Stimulated activated CD4-positive, alpha-beta T cell treated with anti-CD3 and anti-CD28 coated beads, Interleukin-2, amount 100 ng/mL, for 24 hours (primary cell): ENCODE data around the gene ZNF654.
"Not testable (repeated sequence)": the region's sequence is repeated elsewhere in the genome, so short reads cannot be mapped to it uniquely, and the experiment has no call there.

Experiments
- DNase-seq, 2 donors: peaks; one replicate each; pipeline ENCODE4 v3.0.0-alpha.2; 2020

The ZNF654 gene

DNA sequence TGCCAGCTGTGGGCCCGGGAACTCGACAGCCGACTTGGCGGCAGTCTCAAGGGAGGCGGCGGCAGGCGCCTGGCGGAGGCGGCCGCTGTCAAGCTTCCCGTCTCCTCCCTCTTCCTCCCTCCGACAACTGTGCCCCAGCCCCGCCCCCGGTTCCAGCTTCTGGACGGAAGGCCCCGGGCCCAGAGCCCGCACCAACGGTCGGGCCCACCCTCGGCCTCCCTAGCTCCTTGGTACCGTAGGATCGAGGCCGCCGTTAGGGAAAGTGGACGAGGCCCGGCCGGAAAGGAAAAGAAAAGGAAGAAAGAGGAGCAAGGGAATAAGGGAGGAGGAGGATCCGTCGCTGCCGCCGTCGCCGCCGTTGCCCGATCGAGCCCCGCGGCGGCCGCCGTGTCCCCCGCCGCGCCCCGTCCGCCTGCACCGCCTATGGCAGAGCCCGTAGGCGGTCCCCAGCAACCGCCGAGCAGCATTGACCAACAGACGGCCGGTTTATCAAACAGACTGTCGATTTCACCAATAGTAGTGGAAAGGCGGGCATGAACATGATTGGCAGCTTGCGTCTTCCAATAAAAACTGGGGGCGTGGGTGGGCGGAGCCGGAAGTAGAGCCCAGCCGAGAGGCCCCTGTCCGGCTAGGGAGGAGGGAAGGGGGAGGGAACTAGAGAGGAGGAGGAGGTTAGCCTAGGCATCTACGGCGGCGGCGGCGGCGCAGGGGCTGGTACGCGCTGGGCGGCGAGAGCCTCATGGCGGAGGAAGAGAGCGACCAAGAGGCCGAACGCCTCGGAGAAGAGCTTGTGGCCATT, at the start of gene ZNF654, which contains the start of gene CGGBP1:
Gene ZNF654 (plus strand): TSS at position 675 of the 799 bp plus-strand sequence. CDS start 65 bp downstream, at position 740.
Gene CGGBP1 (minus strand): TSS at position 425 of the 799 bp plus-strand sequence. CDS start 3,029 bp downstream, outside the sequence.
- peak; percentile 97 to 99 for DNase-seq

GRCh38 chr3:88010810-88011209, 48.2 kb upstream of the ZNF654 start:
- no peak for DNase-seq

- DNase-seq = no peak
These were observed 45.5 kb upstream of the ZNF654 start for GRCh38 chr3:88013592-88013991.

- not testable (repeated sequence) for DNase-seq
These were observed 43.4 kb upstream of the ZNF654 start for GRCh38 chr3:88015656-88016055.

- DNase-seq = no peak
These were observed 40.0 kb upstream of the ZNF654 start for GRCh38 chr3:88019024-88019423.

GRCh38 chr3:88025001-88025552, 34.0 kb upstream of the ZNF654 start:
- DNase-seq = no peak

- no peak for DNase-seq
These were observed 30.2 kb upstream of the ZNF654 start for GRCh38 chr3:88028876-88029275.

- no peak for DNase-seq
These were observed 28.8 kb upstream of the ZNF654 start for GRCh38 chr3:88030210-88030609.

DNA sequence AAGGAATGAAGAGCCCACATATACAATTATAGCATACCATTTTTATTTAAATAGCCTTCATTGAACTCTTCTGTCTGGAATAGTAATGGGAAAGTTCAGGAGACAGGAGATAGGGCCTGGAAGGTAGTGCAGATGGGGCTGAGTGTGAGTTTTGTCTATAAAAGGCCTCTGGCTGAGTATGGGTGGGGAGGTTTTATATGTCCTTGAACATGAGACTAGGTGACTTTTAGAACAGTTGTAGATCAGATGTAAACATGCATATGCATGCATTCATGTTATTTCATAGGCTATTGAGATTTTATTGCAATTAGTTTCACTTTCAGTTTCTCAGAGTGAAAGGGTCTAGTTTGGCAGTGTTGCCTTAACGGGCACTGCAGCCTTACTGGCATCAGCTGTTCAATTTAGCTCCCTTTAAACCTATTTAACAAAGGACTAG, 27.4 kb upstream of the ZNF654 start:
- DNase-seq = no peak

DNA sequence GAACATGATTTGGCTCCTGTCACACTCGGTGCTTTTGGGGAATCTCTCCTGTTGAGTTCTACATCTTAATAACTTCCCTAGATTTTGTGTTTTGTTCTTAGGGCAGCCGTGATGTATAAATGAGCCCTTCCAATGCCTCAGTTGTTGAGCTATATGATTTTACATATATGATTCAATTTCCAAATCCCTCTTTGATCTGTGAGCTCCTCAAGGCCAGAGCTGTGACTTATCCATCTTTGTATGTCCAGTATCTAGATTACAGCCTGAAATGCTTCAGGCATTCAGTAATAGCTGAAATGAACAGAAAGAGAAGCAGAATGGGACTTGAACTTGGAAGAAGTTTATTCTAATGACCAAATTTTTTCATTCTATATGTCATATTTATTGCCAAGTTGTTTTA, 26.8 kb upstream of the ZNF654 start:
- no peak for DNase-seq

GRCh38 chr3:88033079-88033478, 26.0 kb upstream of the ZNF654 start:
- DNase-seq = no peak

GRCh38 chr3:88033808-88034207, 25.2 kb upstream of the ZNF654 start:
- DNase-seq = no peak

DNA sequence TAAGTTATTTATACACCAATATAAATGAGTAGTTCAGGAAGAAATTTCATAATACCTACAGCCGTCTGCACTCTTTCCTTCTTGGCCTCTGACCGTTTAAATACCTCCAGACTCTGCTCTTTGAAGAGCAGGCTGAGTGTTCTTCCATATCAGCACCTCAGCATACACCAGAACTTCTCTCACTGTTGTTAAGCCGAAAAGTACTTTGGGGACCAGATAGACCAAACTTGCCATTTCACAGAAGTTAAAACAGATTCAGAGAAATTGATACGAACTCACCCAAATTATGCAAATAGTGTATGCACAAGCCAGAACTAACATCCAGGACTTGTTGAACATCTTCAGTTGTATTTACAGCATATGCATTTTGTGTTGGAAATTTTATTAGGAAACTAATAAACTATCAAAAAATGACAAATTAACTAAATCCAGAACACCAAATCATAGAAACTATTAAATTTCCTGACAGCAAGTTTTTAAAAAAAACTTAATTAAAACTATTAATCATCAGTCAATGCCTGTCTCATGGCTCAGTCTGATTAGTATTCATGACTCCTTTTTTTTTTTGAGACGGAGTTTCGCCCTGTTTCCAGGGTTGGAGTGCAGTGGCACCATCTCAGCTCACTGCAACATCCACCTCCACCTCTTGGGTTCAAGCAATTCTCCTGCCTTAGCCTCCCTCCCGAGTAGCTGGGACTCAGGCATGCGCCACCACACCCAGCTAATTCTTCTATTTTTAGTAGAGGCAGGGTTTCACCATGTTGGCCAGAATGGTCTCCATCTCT, 24.4 kb upstream of the ZNF654 start:
- DNase-seq = no peak

DNA sequence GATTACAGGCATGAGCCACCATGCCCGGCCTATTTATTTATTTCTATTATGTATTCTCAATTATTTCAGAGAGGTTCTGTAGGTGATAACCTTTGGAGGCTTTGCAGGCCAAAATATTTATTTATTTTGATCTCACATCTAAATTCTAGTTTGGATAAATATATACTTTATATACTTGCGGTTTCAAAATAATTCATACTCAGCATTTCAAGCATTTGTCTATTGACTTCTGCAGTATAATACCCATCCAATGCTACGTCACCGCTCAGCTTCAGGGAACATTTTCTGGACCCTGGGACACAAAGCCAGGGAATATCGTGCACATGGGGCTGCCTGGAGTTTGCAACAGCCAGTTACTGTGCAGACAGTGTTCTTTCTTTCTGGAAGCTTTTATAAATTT, 22.8 kb upstream of the ZNF654 start:
- DNase-seq = no peak

DNA sequence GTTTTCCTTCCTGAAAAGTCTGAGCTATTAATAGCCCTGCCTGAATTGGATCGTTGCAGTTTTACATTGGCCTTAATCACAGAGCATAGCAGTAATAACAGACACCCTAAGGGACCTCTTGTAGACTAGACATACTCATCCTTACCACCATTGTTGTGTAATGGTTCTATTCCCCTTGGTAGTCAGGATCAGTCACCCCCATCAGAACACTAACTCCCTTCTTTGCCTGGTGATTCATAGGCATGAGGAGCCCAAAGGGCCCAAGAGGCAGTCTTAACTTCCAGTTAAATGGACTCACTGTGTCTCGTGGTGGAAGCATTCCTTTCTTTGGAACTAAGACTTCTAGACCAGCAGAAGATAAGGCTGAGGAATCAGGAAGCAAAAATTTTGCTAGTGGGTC, 20.5 kb upstream of the ZNF654 start:
- no peak for DNase-seq

GRCh38 chr3:88040529-88040928, 18.5 kb upstream of the ZNF654 start:
- no peak for DNase-seq

DNA sequence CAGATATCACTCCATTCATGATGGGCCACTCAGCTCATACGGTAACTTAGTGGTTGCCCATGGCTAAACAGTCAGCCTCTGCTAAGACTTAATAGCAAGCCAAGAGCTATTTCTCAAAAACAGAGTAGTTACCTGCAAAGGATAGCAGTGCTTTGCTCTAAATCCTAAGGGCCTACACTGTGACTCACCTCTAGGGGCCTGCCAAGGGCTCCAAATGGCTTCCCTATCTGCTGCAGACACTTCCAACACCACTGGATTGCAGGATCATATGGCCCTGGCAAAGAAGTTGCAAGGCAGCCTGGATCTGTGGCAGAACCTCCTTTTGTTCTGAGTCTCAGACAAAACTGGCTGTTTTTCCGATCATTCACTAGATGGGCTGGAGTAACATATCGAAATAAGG, 18.1 kb upstream of the ZNF654 start:
- no peak for DNase-seq

DNA sequence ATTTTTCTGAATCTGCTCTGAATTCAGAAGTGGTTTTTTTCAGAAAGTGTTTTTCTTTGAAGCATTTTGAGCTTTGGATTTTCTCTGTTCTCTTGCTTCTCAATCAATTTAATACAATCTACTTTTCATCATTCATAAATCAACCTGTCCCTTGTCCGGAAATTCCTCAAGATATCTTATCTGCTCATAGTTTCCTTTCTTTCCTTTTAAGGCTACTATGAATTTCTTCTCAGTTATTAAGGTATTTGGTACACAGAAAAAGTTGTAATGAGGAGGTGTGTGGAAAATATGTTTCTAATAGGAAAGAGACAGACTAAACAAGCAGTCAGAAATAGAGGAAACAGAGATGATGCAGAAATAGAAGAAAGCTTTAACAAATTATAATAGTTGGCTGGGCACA, 14.6 kb upstream of the ZNF654 start:
- DNase-seq = no peak

- no peak for DNase-seq
These were observed 12.3 kb upstream of the ZNF654 start for GRCh38 chr3:88046766-88047165.

DNA sequence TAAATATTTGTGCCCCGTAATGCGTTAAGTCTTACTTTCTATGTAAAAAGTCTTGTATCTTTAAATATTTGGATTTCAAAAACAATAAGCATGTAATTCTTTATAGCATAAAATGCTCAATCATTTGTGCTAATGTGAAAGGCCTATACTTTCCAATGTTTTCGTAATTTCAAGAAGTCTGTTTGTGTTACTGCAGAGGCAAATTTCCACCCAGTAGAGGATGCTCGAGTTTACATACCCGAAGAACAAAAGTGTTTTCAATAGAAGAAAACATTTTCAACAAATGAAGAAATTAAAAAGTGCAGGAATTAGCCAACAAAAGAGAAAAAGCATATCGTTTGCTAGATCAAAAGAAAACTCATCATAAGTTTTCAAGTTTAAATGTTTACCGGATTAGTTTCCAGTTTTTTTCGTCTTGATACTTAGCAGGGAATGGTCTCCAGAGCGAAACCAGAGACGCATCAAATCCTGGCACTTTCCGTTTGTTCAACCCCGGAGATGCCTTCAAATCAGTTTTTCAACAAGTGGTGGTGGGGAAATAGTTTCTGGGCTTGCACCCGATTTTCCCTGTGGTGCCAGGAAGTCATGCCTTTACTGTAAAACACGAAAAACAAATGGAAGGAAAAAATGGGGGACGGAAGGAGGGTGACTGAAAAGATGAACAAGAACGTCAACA, 1.3 kb upstream of the ZNF654 start:
- no peak for DNase-seq

DNA sequence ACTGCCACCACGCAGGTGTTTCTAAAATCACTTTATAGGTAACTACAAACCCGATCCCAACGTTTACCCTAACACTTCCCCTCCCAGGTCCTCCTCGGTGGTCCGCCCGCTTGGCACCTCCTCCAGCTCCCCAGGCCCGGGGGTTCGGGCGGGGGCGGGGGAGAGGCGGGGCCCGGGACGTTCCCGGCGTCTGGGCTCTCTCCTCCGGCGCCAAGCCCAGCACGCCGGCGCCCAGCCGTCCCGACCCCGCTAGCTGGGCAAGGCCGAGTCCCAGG, 812 bp upstream of the ZNF654 start:
- no peak for DNase-seq

DNA sequence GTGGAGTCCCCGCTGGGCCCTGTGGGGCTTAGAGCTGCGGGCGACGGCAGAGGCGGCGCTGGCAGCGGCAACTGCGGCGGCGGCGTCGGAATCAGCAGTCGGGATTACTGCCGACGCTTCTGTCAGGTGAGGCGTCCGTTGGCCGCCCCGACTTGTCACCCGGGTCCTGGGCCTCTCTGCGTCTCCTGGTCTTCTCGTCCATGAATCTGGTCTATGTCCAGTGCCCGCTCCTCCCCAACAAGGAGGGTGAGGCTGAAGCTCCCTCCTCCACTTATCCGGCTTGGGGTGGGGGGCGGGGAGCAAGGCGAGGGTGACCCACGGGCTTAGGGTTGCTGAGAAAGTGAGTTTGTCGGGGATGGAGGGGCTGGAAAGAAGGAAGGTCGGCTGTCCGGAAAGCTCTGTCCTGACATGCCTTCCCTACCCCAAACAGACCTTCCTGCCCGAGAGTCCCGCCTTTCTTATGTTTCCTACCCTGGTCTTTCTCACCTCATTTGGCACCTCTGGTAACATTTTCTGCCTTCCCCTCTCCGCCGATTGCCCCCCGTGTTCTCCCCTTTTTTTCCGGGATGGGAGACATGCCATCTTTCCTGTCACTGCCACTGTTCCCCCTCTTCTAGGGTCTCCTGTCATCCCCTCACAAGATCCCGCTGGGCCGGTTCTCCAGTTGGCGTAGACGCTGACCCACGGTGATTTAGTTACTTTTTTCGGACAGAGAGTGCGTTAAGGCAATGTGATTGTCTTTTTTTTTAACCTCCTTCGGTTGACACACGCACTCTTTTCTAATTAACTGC, 520 bp downstream of the ZNF654 start:
- DNase-seq = no peak

DNA sequence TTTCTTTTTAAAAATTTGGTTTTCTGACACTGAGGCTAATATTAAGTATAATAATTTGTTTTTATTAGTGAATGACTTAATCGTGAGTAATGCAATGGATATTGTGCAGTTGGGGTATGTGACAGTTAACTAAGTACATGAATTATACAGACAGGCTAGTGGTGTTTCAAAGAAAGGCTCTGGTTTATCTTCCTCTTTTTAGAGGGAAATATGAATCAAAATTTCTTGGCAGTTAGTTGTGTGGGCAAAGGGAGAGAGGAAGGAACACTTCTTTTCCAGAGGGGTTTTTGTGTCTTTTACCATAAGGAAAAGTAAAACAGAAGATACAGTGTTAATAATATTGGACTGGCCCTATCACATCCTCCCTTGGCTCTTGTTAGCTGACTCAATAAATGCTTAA, 2.7 kb downstream of the ZNF654 start:
- no peak for DNase-seq
